T-cell (primary cell): ENCODE data around the gene SFR1. TPM values are rescaled to one million over a fixed set of nuclear protein-coding genes. Genes with fewer than 3 reads are reported as not detected.
A peak's percentile ranks its signal among the peaks of the same experiment; 100 is the strongest.

Experiments
- ATAC-seq, 4 experiments: fragments of 200-7000 bp in 3 of 4; fragments of 150-1000 bp in 1 of 4; cut with Tn5 transposase; replicated peaks in 1 of 4; 1 replicate in 3 of 4; 2 replicates in 1 of 4; pipeline ENCODE4 v1.10.0; 2021; ENCODE audit warnings: moderate library complexity in 3 of 4, mild to moderate bottlenecking in 2 of 4, moderate number of reproducible peaks in 1 of 4
- CTCF ChIA-PET, 2 donors: fragments of 300-600 bp; sonication (Branson Sonifier 250); formaldehyde crosslinking; loops; one replicate each; lab custom pipeline; 2022; ENCODE audit warnings: antibody characterized with exemption in 2 of 2; lab: Charles Lee
- POLR2A ChIA-PET, 2 donors: fragments of 300-600 bp; sonication (Branson Sonifier 250); formaldehyde crosslinking; loops; one replicate each; lab custom pipeline; 2022; ENCODE audit warnings: antibody characterized with exemption in 2 of 2; lab: Charles Lee
- DNase-seq, 35 experiments: peaks; one replicate each; pipeline versions ENCODE4 v3.0.0 to v3.0.0-alpha.2; 2013 to 2023
- H3K27ac ChIP-seq: one replicate; pipeline ENCODE4 v1.5.1; 2013; ENCODE audit warnings: low read length
- H3K27me3 ChIP-seq, 2 experiments: replicated peaks in 1 of 2; 1 replicate in 1 of 2; 2 replicates in 1 of 2; pipeline versions ENCODE4 v1.6.1 to v1.7.0; 2013; ENCODE audit warnings: low read length in 1 of 2, mixed read lengths in 1 of 2; ENCODE audit not compliant: control insufficient read depth in 2 of 2, insufficient read depth in 2 of 2; ENCODE audit errors: extremely low read depth in 1 of 2
- H3K36me3 ChIP-seq, 2 donors: 1 replicate in 1 of 2; 2 replicates in 1 of 2; pipeline versions ENCODE4 v1.6.1 to v1.7.0; 2013; ENCODE audit warnings: low read length in 1 of 2; ENCODE audit not compliant: control insufficient read depth in 2 of 2, insufficient read depth in 1 of 2; ENCODE audit errors: extremely low read depth in 1 of 2
- H3K4me1 ChIP-seq, 2 experiments: 1 replicate in 1 of 2; 2 replicates in 1 of 2; pipeline versions ENCODE4 v1.6.1 to v1.7.0; 2013; ENCODE audit warnings: low read length in 2 of 2, mixed read lengths in 1 of 2; ENCODE audit not compliant: insufficient read depth in 2 of 2, control insufficient read depth in 1 of 2; ENCODE audit errors: extremely low read depth in 1 of 2
- H3K4me3 ChIP-seq, 2 donors: 1 replicate in 1 of 2; 2 replicates in 1 of 2; pipeline versions ENCODE4 v1.5.1 to v1.7.0; 2013; ENCODE audit warnings: mild to moderate bottlenecking in 2 of 2, low read length in 1 of 2, moderate library complexity in 1 of 2; ENCODE audit not compliant: control insufficient read depth in 1 of 2; ENCODE audit errors: extremely low read depth in 1 of 2
- H3K9me3 ChIP-seq: 2 replicates; pipeline ENCODE4 v1.7.0; 2013
- H3K27ac Mint-ChIP-seq, 2 donors: one replicate each; pipeline ENCODE4 v1.8.0; 2020 to 2021; ENCODE audit warnings: mild to moderate bottlenecking in 2 of 2, mixed read lengths in 2 of 2
- H3K27me3 Mint-ChIP-seq, 2 donors: one replicate each; pipeline ENCODE4 v1.8.0; 2021 to 2022; ENCODE audit warnings: mixed read lengths in 2 of 2
- H3K36me3 Mint-ChIP-seq: one replicate; pipeline ENCODE4 v1.8.0; 2021; ENCODE audit warnings: mixed read lengths
- H3K4me1 Mint-ChIP-seq, 3 donors: one replicate each; pipeline ENCODE4 v1.8.0; 2020 to 2022; ENCODE audit warnings: mixed read lengths in 3 of 3, mild to moderate bottlenecking in 1 of 3
- H3K4me3 Mint-ChIP-seq, 3 donors: one replicate each; pipeline ENCODE4 v1.8.0; 2020 to 2022; ENCODE audit warnings: mild to moderate bottlenecking in 3 of 3, mixed read lengths in 3 of 3, moderate library complexity in 3 of 3
- H3K9me3 Mint-ChIP-seq, 3 donors: one replicate each; pipeline ENCODE4 v1.8.0; 2020 to 2022; ENCODE audit warnings: mixed read lengths in 3 of 3
- WGBS: methylation state at CpG from one replicate; pipeline ENCODE4 v1.1.5; 2013; ENCODE audit warnings: missing lambda C conversion rate; ENCODE audit not compliant: insufficient coverage; 5-methylcytosine and 5-hydroxymethylcytosine counted together
- total RNA-seq, 35 experiments: library from RNA in 6 of 35; stranded (reverse) in 6 of 35; fragments of 120-200 nt in 1 of 35; gene quantifications; one replicate each; pipeline versions ENCODE4 v1.2.1 to v1.2.4 and lab custom pipeline; 2013 to 2026

The SFR1 gene
- total RNA-seq, 5 donors from 2014 or later (not counting 1 experiment from before 2014, with no cell fraction given): 9.0 to 11.3 (median 9.7) TPM

GRCh38 chr10:104139221-104139620 lies 17.2 kb downstream of the SFR1 start:
- no peaks in the 10 kb centered on the region for H3K27me3 ChIP-seq
- H3K27ac ChIP-seq: no peak overlapping the region
- ATAC-seq (no peak), DNase-seq (peak in 1 of 35 experiments; percentile 34)
- H3K9me3 ChIP-seq: no peaks in the 10 kb centered on the region
- H3K36me3 Mint-ChIP-seq: no peaks in the 10 kb centered on the region
- WGBS: no CpG with 5 or more reads among the region's 5 CpGs
- no peak overlapping the region for H3K27ac Mint-ChIP-seq
- no peaks in the 10 kb centered on the region for H3K4me1 Mint-ChIP-seq
- no peak overlapping the region for H3K4me3 Mint-ChIP-seq
- no peak overlapping the region for H3K4me3 ChIP-seq
- CTCF ChIA-PET: interaction anchor here in 1 of 2 donors (0.5 to 1.1 kb wide), 6 partner anchors 9 to 468 kb away, joined by 3 to 7 read pairs (median 3); no protein-coding TSS in a partner anchor
- no peaks in the 10 kb centered on the region for H3K4me1 ChIP-seq
- H3K9me3 Mint-ChIP-seq: no peaks in the 10 kb centered on the region
- POLR2A ChIA-PET: no interaction called here
- peaks cover 13% of the 10 kb centered on the region in 2 donors for H3K27me3 Mint-ChIP-seq
- no peaks in the 10 kb centered on the region for H3K36me3 ChIP-seq

- Mint-ChIP-seq H3K36me3 (no peaks in the 10 kb centered on the region), H3K27ac (no peak overlapping the region), H3K4me3 (no peak overlapping the region), H3K4me1 (no peaks in the 10 kb centered on the region), H3K9me3 (no peaks in the 10 kb centered on the region), H3K27me3 (peaks cover 3 to 10% of the 10 kb centered on the region in 2 donors)
- Histone ChIP-seq H3K9me3 (no peaks in the 10 kb centered on the region), H3K4me3 (no peak overlapping the region), H3K36me3 (no peaks in the 10 kb centered on the region), H3K27ac (no peak overlapping the region), H3K27me3 (no peaks in the 10 kb centered on the region), H3K4me1 (no peaks in the 10 kb centered on the region)
- no peak for DNase-seq
- ChIA-PET POLR2A (interaction anchor here in 1 of 2 donors (0.6 kb wide), 1 partner anchor 19 kb away, joined by 3 read pairs; no protein-coding TSS in a partner anchor), CTCF (no interaction called here)
- ATAC-seq: no peak
- no CpG with 5 or more reads among the region's 1 CpG for WGBS
These were observed 20.1 kb downstream of the SFR1 start for GRCh38 chr10:104142081-104142480.

- no peaks in the 10 kb centered on the region for H3K9me3 ChIP-seq
- H3K4me3 ChIP-seq: no peak overlapping the region
- no peaks in the 10 kb centered on the region for H3K4me1 ChIP-seq
- H3K4me3 Mint-ChIP-seq: no peak overlapping the region
- no peak overlapping the region for H3K27ac Mint-ChIP-seq
- ATAC-seq: no peak
- no peak overlapping the region for H3K27ac ChIP-seq
- H3K36me3 Mint-ChIP-seq: no peaks in the 10 kb centered on the region
- H3K4me1 Mint-ChIP-seq: no peaks in the 10 kb centered on the region
- H3K9me3 Mint-ChIP-seq: no peaks in the 10 kb centered on the region
- no peak for DNase-seq
- ChIA-PET CTCF (no interaction called here), POLR2A (no interaction called here)
- H3K36me3 ChIP-seq: no peaks in the 10 kb centered on the region
- H3K27me3 ChIP-seq: no peaks in the 10 kb centered on the region
- peaks cover 5 to 10% of the 10 kb centered on the region in 2 donors for H3K27me3 Mint-ChIP-seq
- WGBS: no CpG with 5 or more reads among the region's 3 CpGs
These were observed 21.9 kb downstream of the SFR1 start for GRCh38 chr10:104143829-104144228.

GRCh38 chr10:104144931-104145330 lies 23.0 kb downstream of the SFR1 start:
- H3K4me3 ChIP-seq: no peak overlapping the region
- ChIA-PET POLR2A (no interaction called here), CTCF (no interaction called here)
- 80% methylated on average over 1 of the region's 4 CpGs for WGBS
- H3K4me1 ChIP-seq: no peaks in the 10 kb centered on the region
- Mint-ChIP-seq H3K9me3 (no peaks in the 10 kb centered on the region), H3K4me1 (no peaks in the 10 kb centered on the region), H3K36me3 (no peaks in the 10 kb centered on the region), H3K27me3 (peaks cover 8 to 12% of the 10 kb centered on the region in 2 donors), H3K4me3 (no peak overlapping the region), H3K27ac (no peak overlapping the region)
- ATAC-seq (no peak), DNase-seq (no peak)
- H3K36me3 ChIP-seq: no peaks in the 10 kb centered on the region
- H3K27me3 ChIP-seq: no peaks in the 10 kb centered on the region
- H3K9me3 ChIP-seq: no peaks in the 10 kb centered on the region
- no peak overlapping the region for H3K27ac ChIP-seq

- no peaks in the 10 kb centered on the region for H3K4me1 Mint-ChIP-seq
- peaks cover 1% of the 10 kb centered on the region for H3K36me3 Mint-ChIP-seq
- WGBS: 100% methylated on average over 1 of the region's 1 CpG
- H3K27ac Mint-ChIP-seq: no peak overlapping the region
- peaks cover under 1 to 7% (median 4%) of the 10 kb centered on the region in 3 donors for H3K9me3 Mint-ChIP-seq
- peaks cover 0 to 2% of the 10 kb centered on the region in 2 experiments for H3K27me3 ChIP-seq
- no peak overlapping the region for H3K4me3 Mint-ChIP-seq
- ChIA-PET CTCF (interaction anchor here in 1 of 2 donors (1.1 kb wide), 1 partner anchor 128 kb away, joined by 3 read pairs; no protein-coding TSS in a partner anchor), POLR2A (interaction anchor here in 1 of 2 donors (0.6 kb wide), 1 partner anchor 117 kb away, joined by 3 read pairs; no protein-coding TSS in a partner anchor)
- H3K4me1 ChIP-seq: no peaks in the 10 kb centered on the region
- H3K36me3 ChIP-seq: no peaks in the 10 kb centered on the region
- DNase-seq (no peak), ATAC-seq (no peak)
- no peak overlapping the region for H3K4me3 ChIP-seq
- peaks cover 3% of the 10 kb centered on the region for H3K9me3 ChIP-seq
- peaks cover 12 to 19% of the 10 kb centered on the region in 2 donors for H3K27me3 Mint-ChIP-seq
- H3K27ac ChIP-seq: no peak overlapping the region
These were observed 24.9 kb downstream of the SFR1 start for GRCh38 chr10:104146882-104147281.

GRCh38 chr10:104150139-104150538 lies 28.2 kb downstream of the SFR1 start:
- no peaks in the 10 kb centered on the region for H3K36me3 ChIP-seq
- POLR2A ChIA-PET: no interaction called here
- CTCF ChIA-PET: no interaction called here
- Mint-ChIP-seq H3K36me3 (peaks cover 6% of the 10 kb centered on the region), H3K4me3 (no peak overlapping the region), H3K27ac (no peak overlapping the region), H3K9me3 (peaks cover 6 to 15% (median 8%) of the 10 kb centered on the region in 3 donors), H3K27me3 (peaks cover 22 to 26% of the 10 kb centered on the region in 2 donors), H3K4me1 (no peaks in the 10 kb centered on the region)
- no peaks in the 10 kb centered on the region for H3K4me1 ChIP-seq
- peaks cover 2 to 8% of the 10 kb centered on the region in 2 experiments for H3K27me3 ChIP-seq
- H3K27ac ChIP-seq: no peak overlapping the region
- DNase-seq (no peak), ATAC-seq (no peak)
- H3K9me3 ChIP-seq: peaks cover 3% of the 10 kb centered on the region
- H3K4me3 ChIP-seq: no peak overlapping the region
